ENCODE data around the gene HEXA.
"Not testable (repeated sequence)": the region's sequence is repeated elsewhere in the genome, so short reads cannot be mapped to it uniquely, and the experiment has no call there.

Gene HEXA

DNA sequence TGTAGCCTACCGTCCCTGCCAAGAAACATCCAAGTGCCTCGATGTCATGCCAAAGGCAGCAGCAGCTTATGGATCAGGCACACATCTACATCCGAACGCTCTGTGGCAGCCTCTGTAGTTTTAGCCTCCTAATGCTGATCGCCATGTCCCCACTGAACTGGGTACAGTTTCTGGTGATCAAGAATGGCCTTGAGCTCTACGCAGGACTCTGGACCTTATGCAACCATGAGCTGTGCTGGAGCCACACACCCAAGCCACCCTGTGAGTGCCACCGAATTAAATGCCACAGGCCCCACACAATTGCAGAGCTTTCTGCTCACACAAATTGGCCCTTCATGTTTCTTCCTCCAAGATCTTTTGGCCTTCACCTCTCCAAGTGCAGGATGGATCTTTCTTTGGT is 22.8 kb upstream of the HEXA start:
- Mint-ChIP-seq H3K9me3 (peaks cover 7% of the 10 kb centered on the region), H3K4me1 (no peaks in the 10 kb centered on the region), H3K36me3 (ENCODE audit: low read depth) (no peaks in the 10 kb centered on the region), H3K27me3 (ENCODE audit: low read depth) (peaks cover 49% of the 10 kb centered on the region), H3K4me3 (no peak overlapping the region), H3K27ac (no peak overlapping the region)
- TF ChIP-seq, protein P1, sequence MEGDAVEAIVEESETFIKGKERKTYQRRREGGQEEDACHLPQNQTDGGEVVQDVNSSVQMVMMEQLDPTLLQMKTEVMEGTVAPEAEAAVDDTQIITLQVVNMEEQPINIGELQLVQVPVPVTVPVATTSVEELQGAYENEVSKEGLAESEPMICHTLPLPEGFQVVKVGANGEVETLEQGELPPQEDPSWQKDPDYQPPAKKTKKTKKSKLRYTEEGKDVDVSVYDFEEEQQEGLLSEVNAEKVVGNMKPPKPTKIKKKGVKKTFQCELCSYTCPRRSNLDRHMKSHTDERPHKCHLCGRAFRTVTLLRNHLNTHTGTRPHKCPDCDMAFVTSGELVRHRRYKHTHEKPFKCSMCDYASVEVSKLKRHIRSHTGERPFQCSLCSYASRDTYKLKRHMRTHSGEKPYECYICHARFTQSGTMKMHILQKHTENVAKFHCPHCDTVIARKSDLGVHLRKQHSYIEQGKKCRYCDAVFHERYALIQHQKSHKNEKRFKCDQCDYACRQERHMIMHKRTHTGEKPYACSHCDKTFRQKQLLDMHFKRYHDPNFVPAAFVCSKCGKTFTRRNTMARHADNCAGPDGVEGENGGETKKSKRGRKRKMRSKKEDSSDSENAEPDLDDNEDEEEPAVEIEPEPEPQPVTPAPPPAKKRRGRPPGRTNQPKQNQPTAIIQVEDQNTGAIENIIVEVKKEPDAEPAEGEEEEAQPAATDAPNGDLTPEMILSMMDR (IDR thresholded peaks at IDR 0.05; ENCODE audit: unreplicated experiment in 3 of 3) = no peak

DNA sequence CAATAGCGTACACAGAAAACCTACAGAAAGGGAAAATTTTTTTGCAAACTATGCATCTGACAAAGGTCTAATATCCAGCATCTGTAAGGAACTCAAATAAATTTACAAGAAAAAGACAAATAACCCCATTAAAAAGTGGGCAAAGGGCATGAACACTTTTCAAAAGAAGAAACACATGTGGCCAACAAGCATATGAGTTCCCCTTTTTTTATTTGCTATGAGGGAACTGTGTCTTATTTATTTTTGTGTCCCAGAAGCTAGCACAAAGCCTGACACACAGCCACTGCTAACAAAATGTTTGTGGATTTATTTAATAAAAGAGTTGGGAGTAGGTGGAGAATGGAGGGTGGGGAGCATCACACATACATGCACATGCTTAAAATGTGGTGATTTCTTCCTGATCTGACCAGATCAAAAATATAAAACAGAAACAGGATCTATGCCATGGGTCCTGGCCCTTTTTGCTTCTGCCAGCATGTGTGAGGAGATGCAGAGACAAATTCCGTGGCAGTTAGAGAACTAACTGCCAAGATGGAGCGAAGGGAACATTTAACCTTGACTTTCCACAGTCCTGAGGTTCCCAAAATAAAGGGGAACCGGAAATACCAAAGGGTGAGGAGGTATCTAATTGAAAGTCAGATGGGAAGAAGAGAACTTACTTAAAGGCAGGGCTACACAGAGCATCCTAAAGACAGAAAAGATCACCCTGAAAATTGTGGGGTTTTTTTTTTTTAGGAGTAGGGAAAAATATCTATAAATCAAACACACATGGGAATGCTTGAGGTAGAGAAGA is 22.2 kb upstream of the HEXA start, which contains the start of gene TMEM202:
Gene TMEM202 (plus strand): TSS at position 510 of the 793 bp plus-strand sequence. CDS start 22 bp downstream, at position 532.
- TF ChIP-seq, protein P1 (IDR thresholded peaks at IDR 0.05; ENCODE audit: unreplicated experiment in 3 of 3) = no peak
- H3K27me3 Mint-ChIP-seq (ENCODE audit: low read depth) = peaks cover 42% of the 10 kb centered on the region
- H3K36me3 Mint-ChIP-seq (ENCODE audit: low read depth) = no peaks in the 10 kb centered on the region
- H3K4me3 Mint-ChIP-seq = no peak within 1 kb of the TSS
- peaks cover 7% of the 10 kb centered on the region for H3K9me3 Mint-ChIP-seq
- H3K27ac Mint-ChIP-seq = no peak within 1 kb of the TSS
- no peaks in the 10 kb centered on the region for H3K4me1 Mint-ChIP-seq

DNA sequence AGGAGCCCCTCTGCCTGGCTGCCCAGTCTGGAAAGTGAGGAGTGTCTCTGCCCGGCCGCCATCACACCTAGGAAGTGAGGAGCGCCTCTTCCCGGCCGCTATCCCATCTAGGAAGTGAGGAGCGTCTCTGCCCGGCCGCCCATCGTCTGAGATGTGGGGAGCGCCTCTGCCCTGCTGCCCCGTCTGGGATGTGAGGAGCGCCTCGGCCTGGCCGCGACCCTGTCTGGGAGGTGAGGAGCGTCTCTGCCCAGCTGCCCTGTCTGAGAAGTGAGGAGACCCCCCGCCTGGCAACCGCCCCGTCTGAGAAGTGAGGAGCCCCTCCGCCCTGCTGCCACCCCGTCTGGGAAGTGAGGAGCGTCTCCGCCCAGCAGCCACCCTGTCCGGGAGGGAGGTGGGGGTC is 20.5 kb upstream of the HEXA start:
- H3K27me3 Mint-ChIP-seq (ENCODE audit: low read depth) = peaks cover 32% of the 10 kb centered on the region
- H3K9me3 Mint-ChIP-seq; H3K4me1 Mint-ChIP-seq; H3K4me3 Mint-ChIP-seq; H3K36me3 Mint-ChIP-seq (ENCODE audit: low read depth); H3K27ac Mint-ChIP-seq: not testable (repeated sequence)

DNA sequence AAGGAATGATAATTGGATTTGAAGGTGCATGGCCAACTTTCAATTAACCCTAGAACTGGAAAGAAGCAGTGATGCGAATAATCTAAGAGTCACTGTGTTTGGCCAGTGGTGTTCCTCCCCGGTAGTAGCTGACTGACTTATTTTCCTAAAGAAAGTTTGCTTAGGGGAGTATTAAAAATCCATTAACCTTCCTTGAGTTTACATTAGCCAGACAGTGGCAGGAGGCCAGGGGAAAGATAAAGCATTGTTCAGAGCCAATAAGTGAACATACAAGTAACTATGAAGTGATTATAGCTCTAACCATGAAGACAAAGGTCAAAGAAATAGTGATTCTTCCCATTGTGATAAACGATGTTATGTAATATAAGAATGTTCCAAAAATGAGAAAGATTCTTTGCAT is 13.4 kb upstream of the HEXA start:
- TF ChIP-seq, protein P1 (IDR thresholded peaks at IDR 0.05; ENCODE audit: unreplicated experiment in 3 of 3) = no peak
- Mint-ChIP-seq H3K27ac (peak overlapping the region in 1 of 3 experiments; percentile 32), H3K4me1 (no peaks in the 10 kb centered on the region), H3K27me3 (ENCODE audit: low read depth) (peaks cover 31% of the 10 kb centered on the region), H3K9me3 (no peaks in the 10 kb centered on the region), H3K4me3 (no peak overlapping the region), H3K36me3 (ENCODE audit: low read depth) (no peaks in the 10 kb centered on the region)

DNA sequence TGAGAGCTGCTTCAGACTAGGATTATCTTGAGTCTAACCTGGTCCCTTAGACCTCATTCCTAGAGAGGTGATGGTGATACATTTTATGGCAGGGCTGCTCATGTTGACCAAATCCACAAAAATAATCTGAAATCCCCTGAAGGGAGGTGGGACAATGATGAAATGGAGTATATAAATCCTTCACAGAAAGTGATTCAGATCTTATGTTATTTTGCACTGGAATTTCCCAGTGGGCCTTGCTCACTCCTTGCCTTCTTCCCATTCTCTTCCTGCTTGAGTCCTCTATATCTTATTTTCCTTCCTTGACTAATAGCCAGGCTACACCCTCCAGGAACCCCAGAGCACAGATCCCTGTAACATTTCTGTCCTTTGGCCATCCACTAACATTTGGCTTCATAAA is 11.9 kb upstream of the HEXA start:
- Mint-ChIP-seq H3K36me3 (ENCODE audit: low read depth) (no peaks in the 10 kb centered on the region), H3K4me1 (no peaks in the 10 kb centered on the region), H3K4me3 (no peak overlapping the region), H3K27ac (no peak overlapping the region), H3K27me3 (ENCODE audit: low read depth) (peaks cover 41% of the 10 kb centered on the region), H3K9me3 (no peaks in the 10 kb centered on the region)
- TF ChIP-seq, protein P1 (IDR thresholded peaks at IDR 0.05; ENCODE audit: unreplicated experiment in 3 of 3) = no peak

DNA sequence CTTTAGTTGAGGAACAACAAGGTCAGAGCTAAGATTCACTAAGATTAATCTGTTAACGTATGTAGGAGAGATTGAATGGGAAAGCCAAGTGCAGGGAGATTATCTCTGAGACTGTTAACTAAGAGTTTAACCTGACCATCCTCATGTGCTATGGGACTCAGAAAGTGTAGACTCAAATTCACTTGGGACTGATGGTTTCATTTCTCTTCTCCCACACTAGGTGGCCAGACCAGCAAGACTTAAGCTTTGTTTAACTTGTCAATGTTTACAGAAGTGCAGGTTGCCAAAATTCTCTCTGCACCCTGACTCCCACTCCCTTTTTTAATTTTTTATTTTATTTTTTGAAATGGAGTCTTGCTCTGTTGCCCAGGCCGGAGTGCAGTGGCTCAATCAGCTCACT is 6.3 kb upstream of the HEXA start:
- H3K36me3 Mint-ChIP-seq (ENCODE audit: low read depth) = no peaks in the 10 kb centered on the region

More for the DNA sequence above, 6.3 kb upstream of the HEXA start:
- Mint-ChIP-seq H3K4me3 (no peak overlapping the region), H3K4me1 (no peaks in the 10 kb centered on the region), H3K27ac (no peak overlapping the region), H3K9me3 (no peaks in the 10 kb centered on the region), H3K27me3 (ENCODE audit: low read depth) (peaks cover 41% of the 10 kb centered on the region)
- TF ChIP-seq, protein P1 (IDR thresholded peaks at IDR 0.05; ENCODE audit: unreplicated experiment in 3 of 3) = peak in 1 of 3 experiments; percentile 15

Measured in nephron (organoid).